IPS-18a (cell line): ENCODE measurements around the gene FBH1.
"Not testable (repeated sequence)": the region's sequence is repeated elsewhere in the genome, so short reads cannot be mapped to it uniquely, and the experiment has no call there.

ENCODE experiments used
- H3K27ac ChIP-seq: one replicate; pipeline ENCODE4 v1.5.1; 2013; ENCODE audit warnings: low read length
- H3K27me3 ChIP-seq: one replicate; pipeline ENCODE4 v1.6.1; 2013; ENCODE audit warnings: mild to moderate bottlenecking, low read length; ENCODE audit not compliant: control insufficient read depth, insufficient read depth
- H3K36me3 ChIP-seq: one replicate; pipeline ENCODE4 v1.6.1; 2013; ENCODE audit warnings: low read depth, low read length; ENCODE audit not compliant: control insufficient read depth
- H3K4me1 ChIP-seq: one replicate; pipeline ENCODE4 v1.6.1; 2013; ENCODE audit warnings: low read depth, low read length; ENCODE audit not compliant: control insufficient read depth
- H3K4me3 ChIP-seq: one replicate; pipeline ENCODE4 v1.5.1; 2013; ENCODE audit warnings: low read length
- H3K9ac ChIP-seq: one replicate; pipeline ENCODE4 v1.6.1; 2013; ENCODE audit warnings: mild to moderate bottlenecking, low read length, moderate library complexity
- H3K9me3 ChIP-seq: one replicate; pipeline ENCODE4 v1.6.1; 2013; ENCODE audit warnings: low read depth, low read length; ENCODE audit not compliant: control insufficient read depth

FBH1 gene

GRCh38 chr10:5906651-5907050 lies 16.6 kb downstream of the FBH1 start:
- H3K4me3 ChIP-seq: no peak overlapping the region
- no peaks in the 10 kb centered on the region for H3K9me3 ChIP-seq
- no peak overlapping the region for H3K27ac ChIP-seq
- H3K4me1 ChIP-seq: no peaks in the 10 kb centered on the region
- peaks cover 37% of the 10 kb centered on the region for H3K36me3 ChIP-seq
- no peaks in the 10 kb centered on the region for H3K27me3 ChIP-seq
- no peak overlapping the region for H3K9ac ChIP-seq

DNA sequence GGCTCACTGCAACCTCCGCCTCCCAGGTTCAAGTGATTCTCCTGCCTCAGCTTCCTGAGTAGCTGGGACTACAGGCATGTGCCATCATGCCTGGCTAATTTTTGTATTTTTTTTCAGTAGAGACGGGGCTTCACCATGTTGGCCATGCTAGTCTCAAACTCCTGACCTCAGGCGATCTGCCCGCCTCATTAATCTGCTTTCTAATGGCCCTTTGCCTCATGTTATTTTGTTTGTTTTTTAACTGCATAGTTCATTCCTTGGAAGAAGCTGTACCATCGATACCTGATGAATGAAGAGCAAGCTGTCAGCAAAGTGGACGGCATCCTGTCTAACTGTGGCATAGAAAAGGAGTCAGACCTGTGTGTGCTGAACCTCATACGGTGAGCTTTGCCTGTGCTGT lies 18.6 kb downstream of the FBH1 start:
- H3K27ac ChIP-seq, H3K4me3 ChIP-seq, H3K27me3 ChIP-seq, H3K4me1 ChIP-seq, H3K9ac ChIP-seq, H3K9me3 ChIP-seq: not testable (repeated sequence)
- peaks cover 51% of the 10 kb centered on the region for H3K36me3 ChIP-seq

GRCh38 chr10:5910323-5911100 lies 20.5 kb downstream of the FBH1 start:
- Histone ChIP-seq H3K27me3 (no peaks in the 10 kb centered on the region), H3K27ac (no peak overlapping the region), H3K9me3 (no peaks in the 10 kb centered on the region), H3K4me1 (no peaks in the 10 kb centered on the region), H3K36me3 (peaks cover 69% of the 10 kb centered on the region), H3K9ac (no peak overlapping the region), H3K4me3 (no peak overlapping the region)

DNA sequence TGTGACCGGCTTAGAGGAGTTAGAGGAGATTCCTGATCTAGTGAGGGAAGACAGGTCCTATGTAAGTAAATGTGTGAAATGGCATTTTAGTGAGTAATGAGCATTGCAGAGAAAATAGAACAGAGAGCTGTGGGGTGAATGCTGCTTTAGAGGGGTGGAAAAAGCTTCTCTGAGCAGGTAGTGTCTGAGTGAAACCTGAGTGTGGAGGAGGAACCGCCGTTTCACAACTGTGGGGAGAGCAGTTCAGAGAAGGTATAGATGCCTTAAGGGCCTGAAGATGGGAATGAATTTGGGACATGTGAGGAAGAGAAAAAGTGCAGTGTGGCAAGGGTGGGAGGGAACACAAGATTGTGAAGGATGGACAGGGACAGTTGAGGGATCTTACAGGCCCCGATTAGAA lies 21.6 kb downstream of the FBH1 start:
- no peaks in the 10 kb centered on the region for H3K4me1 ChIP-seq
- no peak overlapping the region for H3K27ac ChIP-seq
- H3K27me3 ChIP-seq: no peaks in the 10 kb centered on the region
- H3K4me3 ChIP-seq: no peak overlapping the region
- no peaks in the 10 kb centered on the region for H3K9me3 ChIP-seq
- no peak overlapping the region for H3K9ac ChIP-seq
- H3K36me3 ChIP-seq: peaks cover 73% of the 10 kb centered on the region

DNA sequence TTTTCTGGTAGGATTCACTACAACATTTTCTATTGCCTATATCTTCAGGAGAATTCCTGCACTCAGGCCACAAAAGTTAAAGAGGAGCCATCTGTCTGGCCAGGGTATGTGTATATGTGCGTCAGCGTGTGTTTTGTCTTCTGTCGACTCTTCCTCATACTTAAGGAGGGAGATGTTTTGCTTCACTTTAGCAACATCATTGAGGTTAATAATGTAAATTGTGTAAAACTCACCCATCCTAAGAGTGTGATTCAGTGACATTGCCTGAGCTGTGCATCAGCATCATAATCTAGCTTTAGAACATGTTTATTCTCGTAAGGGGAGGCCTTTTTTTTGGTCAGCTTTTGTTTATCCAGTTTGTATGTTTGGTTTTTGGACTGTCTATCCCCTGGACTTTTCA lies 23.7 kb downstream of the FBH1 start:
- Histone ChIP-seq H3K27me3 (no peaks in the 10 kb centered on the region), H3K9ac (no peak overlapping the region), H3K4me3 (no peak overlapping the region)

GRCh38 chr10:5915451-5915850 lies 25.4 kb downstream of the FBH1 start:
- Histone ChIP-seq H3K9ac (no peak overlapping the region), H3K36me3 (peaks cover 88% of the 10 kb centered on the region)

More for the DNA sequence above, 23.7 kb downstream of the FBH1 start:
- Histone ChIP-seq H3K9me3 (no peaks in the 10 kb centered on the region), H3K27ac (no peak overlapping the region), H3K36me3 (peaks cover 88% of the 10 kb centered on the region), H3K4me1 (no peaks in the 10 kb centered on the region)

DNA sequence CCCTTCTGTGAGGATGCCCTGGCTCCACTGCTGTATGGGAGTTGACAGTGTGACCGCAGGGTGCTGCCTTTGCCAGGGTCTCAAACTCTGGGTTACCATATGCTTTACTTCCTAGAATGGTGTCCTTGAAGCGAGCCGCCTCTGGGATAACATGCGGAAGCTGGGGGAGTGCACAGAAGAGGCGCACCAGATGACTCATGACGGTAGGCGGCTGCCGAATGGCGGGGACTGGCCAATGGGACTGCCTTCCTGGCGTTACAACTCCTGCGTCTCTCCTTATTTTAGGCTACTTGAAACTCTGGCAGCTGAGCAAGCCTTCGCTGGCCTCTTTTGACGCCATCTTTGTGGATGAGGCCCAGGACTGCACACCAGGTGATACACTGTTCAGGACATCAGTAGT lies 27.3 kb downstream of the FBH1 start:
- Histone ChIP-seq H3K9ac (no peak overlapping the region), H3K27ac (no peak overlapping the region), H3K27me3 (no peaks in the 10 kb centered on the region), H3K4me3 (no peak overlapping the region), H3K9me3 (no peaks in the 10 kb centered on the region), H3K4me1 (no peaks in the 10 kb centered on the region), H3K36me3 (peaks cover 92% of the 10 kb centered on the region)

More at GRCh38 chr10:5915451-5915850, 25.4 kb downstream of the FBH1 start:
- no peak overlapping the region for H3K27ac ChIP-seq
- no peaks in the 10 kb centered on the region for H3K4me1 ChIP-seq
- no peaks in the 10 kb centered on the region for H3K27me3 ChIP-seq
- no peak overlapping the region for H3K4me3 ChIP-seq
- no peaks in the 10 kb centered on the region for H3K9me3 ChIP-seq

GRCh38 chr10:5918763-5919162 lies 28.7 kb downstream of the FBH1 start:
- H3K9ac ChIP-seq: no peak overlapping the region
- no peak overlapping the region for H3K27ac ChIP-seq
- no peak overlapping the region for H3K4me3 ChIP-seq
- peaks cover 91% of the 10 kb centered on the region for H3K36me3 ChIP-seq
- H3K27me3 ChIP-seq: no peaks in the 10 kb centered on the region
- no peaks in the 10 kb centered on the region for H3K9me3 ChIP-seq
- no peaks in the 10 kb centered on the region for H3K4me1 ChIP-seq

GRCh38 chr10:5919568-5919967 lies 29.5 kb downstream of the FBH1 start:
- H3K27ac ChIP-seq: no peak overlapping the region
- H3K4me3 ChIP-seq: no peak overlapping the region
- no peaks in the 10 kb centered on the region for H3K4me1 ChIP-seq
- H3K9me3 ChIP-seq: no peaks in the 10 kb centered on the region
- no peaks in the 10 kb centered on the region for H3K27me3 ChIP-seq
- no peak overlapping the region for H3K9ac ChIP-seq
- H3K36me3 ChIP-seq: peaks cover 91% of the 10 kb centered on the region

DNA sequence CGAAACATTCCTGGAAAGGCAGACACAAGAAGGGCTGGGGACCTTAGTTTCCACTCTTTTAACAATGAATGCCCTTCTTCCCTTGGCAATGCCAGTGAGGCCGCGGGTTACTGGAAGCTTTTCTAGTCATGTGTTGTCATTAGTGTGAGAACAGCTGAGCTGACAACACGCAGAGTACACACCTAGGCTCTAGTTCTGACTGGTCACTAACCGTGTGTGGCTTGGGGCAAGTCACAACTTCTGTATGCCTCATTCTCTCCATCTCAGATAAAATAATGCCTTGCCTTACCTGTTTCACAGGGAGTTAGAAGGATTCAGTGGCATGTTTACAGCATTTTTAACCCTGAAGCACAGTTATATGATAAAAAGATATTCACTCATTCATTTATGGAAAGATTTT lies 31.7 kb downstream of the FBH1 start:
- no peaks in the 10 kb centered on the region for H3K9me3 ChIP-seq
- H3K27me3 ChIP-seq: no peaks in the 10 kb centered on the region
- no peaks in the 10 kb centered on the region for H3K4me1 ChIP-seq
- no peak overlapping the region for H3K27ac ChIP-seq
- H3K9ac ChIP-seq: no peak overlapping the region
- H3K4me3 ChIP-seq: no peak overlapping the region
- peaks cover 88% of the 10 kb centered on the region for H3K36me3 ChIP-seq

GRCh38 chr10:5924889-5925288 lies 34.8 kb downstream of the FBH1 start:
- Histone ChIP-seq H3K9me3 (no peaks in the 10 kb centered on the region), H3K4me1 (no peaks in the 10 kb centered on the region), H3K4me3 (no peak overlapping the region), H3K27ac (no peak overlapping the region), H3K27me3 (no peaks in the 10 kb centered on the region), H3K9ac (no peak overlapping the region), H3K36me3 (peaks cover 88% of the 10 kb centered on the region)

- Histone ChIP-seq H3K27ac (no peak overlapping the region), H3K4me1 (no peaks in the 10 kb centered on the region), H3K9ac (no peak overlapping the region), H3K27me3 (no peaks in the 10 kb centered on the region), H3K4me3 (no peak overlapping the region), H3K36me3 (peaks cover 83% of the 10 kb centered on the region), H3K9me3 (no peaks in the 10 kb centered on the region)
Observed at GRCh38 chr10:5927306-5927705, 37.3 kb downstream of the FBH1 start.
